ENCODE data around the gene STAT5B. TPM values are rescaled to one million over a fixed set of nuclear protein-coding genes. Genes with fewer than 3 reads are reported as not detected.
A peak's percentile ranks its signal among the peaks of the same experiment; 100 is the strongest.

The STAT5B gene
- total and polyA plus RNA-seq, 2 of the 8 experiments (the other 6 are each of a cell fraction or from before 2014, with no cell fraction given) = 35.3 to 52.6 TPM

GRCh38 chr17:42322382-42323267 lies 46.4 kb upstream of the STAT5B start:
- peak; percentile 92 to 97 for DNase-seq (ENCODE audit: low read depth in 1 of 2, low spot score in 2 of 2)
- Histone ChIP-seq H2AK5ac (ENCODE audit: low read depth, low read length) (no peak overlapping the region), H3K4me1 (replicated peaks in 1 of 4; ENCODE audit: control insufficient read depth in 3 of 4, insufficient read depth in 4 of 4, low read length in 3 of 4) (peaks cover 0 to 6% (median 2%) of the 10 kb centered on the region in 4 experiments; a peak in 3 of 7 replicates), H3K27me3 (replicated peaks in 1 of 4; ENCODE audit: control insufficient read depth in 3 of 4, extremely low read depth in 1 of 4, insufficient read depth in 3 of 4, low read length in 3 of 4) (no peaks in the 10 kb centered on the region), H2BK15ac (ENCODE audit: low read length) (no peak overlapping the region; the same call in 1 of the 2 replicates), H3K79me2 (ENCODE audit: control insufficient read depth in 1 of 2, insufficient read depth in 2 of 2, low read length in 2 of 2) (no peaks in the 10 kb centered on the region), H3K4me3 (ENCODE audit: extremely low read depth in 1 of 4, insufficient read depth in 2 of 4, low read depth in 3 of 4, low read length in 4 of 4) (no peak overlapping the region), H2BK5ac (ENCODE audit: low read depth, low read length) (no peak overlapping the region), H2BK20ac (ENCODE audit: low read length) (no peak overlapping the region), H3K36me3 (ENCODE audit: control insufficient read depth in 2 of 4, insufficient read depth in 4 of 4, low read length in 3 of 4) (peaks cover 17 to 47% (median 42%) of the 10 kb centered on the region in 4 experiments), H3K14ac (ENCODE audit: insufficient read length) (no peak overlapping the region), H2BK12ac (ENCODE audit: low read depth, low read length) (0 out of 2 replicates have a peak overlapping the region, but pooled peaks have one; percentile 3), H3K27ac (ENCODE audit: low read depth, low read length) (no peak overlapping the region), H3K9me3 (ENCODE audit: insufficient read depth in 2 of 2, low read depth in 1 of 2, low read length in 1 of 2) (no peaks in the 10 kb centered on the region), H4K5ac (ENCODE audit: insufficient read length, low read depth, low read length) (no peak overlapping the region), H3K4me2 (ENCODE audit: insufficient read depth in 1 of 2, low read depth in 2 of 2, low read length in 2 of 2) (no peak overlapping the region), H4K20me1 (replicated peaks in 1 of 2; ENCODE audit: control insufficient read depth in 1 of 2, insufficient read depth in 2 of 2, low read length in 2 of 2) (peaks cover 0 to 4% of the 10 kb centered on the region in 2 experiments), H3K23me2 (ENCODE audit: low read depth, low read length) (no peaks in the 10 kb centered on the region), H4K91ac (replicated peaks; ENCODE audit: insufficient read length, low read length) (no peak overlapping the region), H3K56ac (replicated peaks; ENCODE audit: insufficient read length, low read depth, low read length) (no peak overlapping the region), H2BK120ac (replicated peaks; ENCODE audit: low read depth, low read length) (no peak overlapping the region), H3K4ac (replicated peaks; ENCODE audit: insufficient read length, low read depth, low read length) (no peak overlapping the region), H3K18ac (ENCODE audit: extremely low read depth, low read length) (no peak overlapping the region; the same call in 1 of the 2 replicates), H3K23ac (ENCODE audit: insufficient read length) (no peak overlapping the region), H3K79me1 (ENCODE audit: low read depth, low read length) (no peaks in the 10 kb centered on the region; the same call in 1 of the 2 replicates), H2AFZ (ENCODE audit: low read length) (no peak overlapping the region), H3K9ac (replicated peaks in 1 of 4; ENCODE audit: extremely low read depth in 1 of 4, low read depth in 3 of 4, low read length in 3 of 4) (no peak overlapping the region), H4K8ac (ENCODE audit: extremely low read depth, insufficient read depth, low read length) (no peak overlapping the region; the same call in 1 of the 2 replicates)
- 68% methylated on average over 10 of the region's 10 CpGs; no CpG with 5 or more reads in 1 of the 2 experiments for WGBS, 2 experiments (ENCODE audit: extremely low coverage in 1 of 2, insufficient coverage in 1 of 2, insufficient read length in 1 of 2, insufficient replicate concordance in 2 of 2, low coverage in 1 of 2, low lambda C conversion rate in 2 of 2, missing lambda C conversion rate in 1 of 2)
- POLR2A ChIA-PET (ENCODE audit: partially characterized antibody) = interaction anchor here (0.6 to 2.4 kb wide), 6 partner anchors 66 to 106 kb away, joined by 3 to 9 read pairs (median 4); partner anchors contain the start of gene STAT3
- FAIRE-seq = peak; percentile 57
- CTCF ChIA-PET (ENCODE audit: partially characterized antibody) = interaction anchor here (0.6 to 24.6 kb wide), 21 partner anchors 10 to 211 kb away, joined by 3 to 542 read pairs (median 4); no protein-coding TSS in a partner anchor
- TF ChIP-seq EZH2 (IDR thresholded peaks at IDR 0.05; ENCODE audit: low read depth, low read length, severe bottlenecking) (no peak), EGR1 (IDR thresholded peaks at IDR 0.05; ENCODE audit: borderline replicate concordance, low read depth, low read length) (no peak), SRF (IDR thresholded peaks at IDR 0.05; ENCODE audit: low read depth, low read length) (no peak), SIX5 (IDR thresholded peaks at IDR 0.05; ENCODE audit: low read depth, low read length) (no peak), POLR2AphosphoS5 (IDR thresholded peaks at IDR 0.05; ENCODE audit: low read depth, low read length) (0 out of 2 replicates have a peak, but pooled peaks have one; percentile 39), CREB1 (IDR thresholded peaks at IDR 0.05) (peak; percentile 57; the same call in 1 of the 2 replicates), ZNF274 (IDR thresholded peaks at IDR 0.05; ENCODE audit: borderline replicate concordance, extremely low read depth, low read length) (no peak), ATF3 (IDR thresholded peaks at IDR 0.05; ENCODE audit: insufficient read depth, low read depth, low read length) (0 out of 2 replicates have a peak, but pooled peaks have one; percentile 14), MAX (IDR thresholded peaks at IDR 0.05) (0 out of 2 replicates have a peak, but pooled peaks have one; percentile 12)

Measured in H1 (cell line).